Hepatocyte (in vitro differentiated cells): ENCODE results near the gene CASP2.

Experiments used
- EZH2 ChIP-seq: fragments of 200-600 bp; sonication (generic); IDR thresholded peaks from 2 replicates; pipeline ENCODE4 v1.6.1; 2016; ENCODE audit warnings: antibody characterized with exemption, mild to moderate bottlenecking, borderline replicate concordance
- TF ChIP-seq, protein P1 (sequence below): fragments of 200-600 bp; sonication (generic); IDR thresholded peaks from 2 replicates; pipeline ENCODE4 v1.5.1; 2016; ENCODE audit warnings: antibody characterized with exemption, mild to moderate bottlenecking; ENCODE audit not compliant: poor library complexity

DNA sequence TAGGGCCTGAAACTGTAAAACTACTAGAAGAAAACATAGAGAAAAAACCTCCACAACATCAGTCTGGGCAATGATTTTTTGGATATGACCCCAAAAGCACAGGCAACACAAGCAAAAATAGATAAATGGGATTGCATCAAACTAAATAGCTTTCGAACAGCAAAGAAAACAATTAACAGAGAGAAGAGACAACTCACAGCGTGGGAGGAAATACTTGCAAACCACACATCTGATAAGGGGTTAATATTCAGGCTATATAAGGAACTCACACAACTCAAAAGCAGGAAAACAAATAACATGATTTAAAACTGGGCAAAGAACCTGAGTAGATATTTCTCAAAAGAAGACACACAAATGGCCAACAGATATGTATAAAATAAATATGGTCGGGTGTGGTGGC lies 32.6 kb upstream of the CASP2 start:
- TF ChIP-seq, protein P1, sequence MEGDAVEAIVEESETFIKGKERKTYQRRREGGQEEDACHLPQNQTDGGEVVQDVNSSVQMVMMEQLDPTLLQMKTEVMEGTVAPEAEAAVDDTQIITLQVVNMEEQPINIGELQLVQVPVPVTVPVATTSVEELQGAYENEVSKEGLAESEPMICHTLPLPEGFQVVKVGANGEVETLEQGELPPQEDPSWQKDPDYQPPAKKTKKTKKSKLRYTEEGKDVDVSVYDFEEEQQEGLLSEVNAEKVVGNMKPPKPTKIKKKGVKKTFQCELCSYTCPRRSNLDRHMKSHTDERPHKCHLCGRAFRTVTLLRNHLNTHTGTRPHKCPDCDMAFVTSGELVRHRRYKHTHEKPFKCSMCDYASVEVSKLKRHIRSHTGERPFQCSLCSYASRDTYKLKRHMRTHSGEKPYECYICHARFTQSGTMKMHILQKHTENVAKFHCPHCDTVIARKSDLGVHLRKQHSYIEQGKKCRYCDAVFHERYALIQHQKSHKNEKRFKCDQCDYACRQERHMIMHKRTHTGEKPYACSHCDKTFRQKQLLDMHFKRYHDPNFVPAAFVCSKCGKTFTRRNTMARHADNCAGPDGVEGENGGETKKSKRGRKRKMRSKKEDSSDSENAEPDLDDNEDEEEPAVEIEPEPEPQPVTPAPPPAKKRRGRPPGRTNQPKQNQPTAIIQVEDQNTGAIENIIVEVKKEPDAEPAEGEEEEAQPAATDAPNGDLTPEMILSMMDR, result no peak
- TF ChIP-seq EZH2, result no peak
